GM18870 (cell line): ENCODE measurements around the gene MLX.

Experiments
- ATAC-seq: cut with Tn5 transposase; IDR thresholded peaks from one replicate; pipeline ENCODE4 v1.9.1; 2021; ENCODE audit warnings: moderate library complexity; ENCODE audit not compliant: unreplicated experiment

MLX gene, protein sequence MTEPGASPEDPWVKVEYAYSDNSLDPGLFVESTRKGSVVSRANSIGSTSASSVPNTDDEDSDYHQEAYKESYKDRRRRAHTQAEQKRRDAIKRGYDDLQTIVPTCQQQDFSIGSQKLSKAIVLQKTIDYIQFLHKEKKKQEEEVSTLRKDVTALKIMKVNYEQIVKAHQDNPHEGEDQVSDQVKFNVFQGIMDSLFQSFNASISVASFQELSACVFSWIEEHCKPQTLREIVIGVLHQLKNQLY

DNA sequence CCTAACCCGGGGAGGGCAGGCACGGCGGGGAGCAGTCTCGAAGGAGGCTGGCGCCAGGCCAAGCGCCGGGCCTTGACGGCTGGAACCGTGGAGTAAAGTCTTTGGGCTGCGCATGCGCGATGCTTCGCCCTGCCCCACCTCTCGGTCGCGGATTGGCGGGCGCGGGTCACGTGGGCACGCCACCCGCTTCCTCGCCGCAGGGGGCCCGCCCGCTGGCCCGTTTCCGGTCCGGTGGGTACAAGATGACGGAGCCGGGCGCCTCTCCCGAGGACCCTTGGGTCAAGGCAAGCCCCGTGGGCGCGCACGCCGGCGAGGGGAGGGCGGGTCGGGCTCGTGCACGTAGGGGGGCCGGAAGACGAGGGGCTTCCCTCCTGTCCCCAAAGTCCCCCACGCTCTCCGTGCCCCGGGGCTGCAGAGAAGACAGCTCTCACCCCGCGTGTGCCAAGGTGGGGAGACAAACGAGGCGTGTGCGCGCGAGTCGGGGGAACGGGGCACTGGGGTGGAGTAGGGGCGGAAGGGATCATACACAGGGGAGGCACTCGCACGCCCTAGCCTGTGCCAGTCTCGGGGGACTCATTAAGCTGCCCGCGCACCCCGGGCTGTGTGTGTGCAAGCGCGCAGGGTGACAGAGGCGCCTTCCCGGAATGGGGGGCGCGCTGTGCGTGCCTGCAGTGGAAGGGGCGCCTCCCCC is at the start of gene MLX:
Gene MLX, plus strand, starts transcription at position 218 of the 691 bp plus-strand sequence. Its CDS starts 25 bp downstream, at position 243.
- no peak for ATAC-seq

DNA sequence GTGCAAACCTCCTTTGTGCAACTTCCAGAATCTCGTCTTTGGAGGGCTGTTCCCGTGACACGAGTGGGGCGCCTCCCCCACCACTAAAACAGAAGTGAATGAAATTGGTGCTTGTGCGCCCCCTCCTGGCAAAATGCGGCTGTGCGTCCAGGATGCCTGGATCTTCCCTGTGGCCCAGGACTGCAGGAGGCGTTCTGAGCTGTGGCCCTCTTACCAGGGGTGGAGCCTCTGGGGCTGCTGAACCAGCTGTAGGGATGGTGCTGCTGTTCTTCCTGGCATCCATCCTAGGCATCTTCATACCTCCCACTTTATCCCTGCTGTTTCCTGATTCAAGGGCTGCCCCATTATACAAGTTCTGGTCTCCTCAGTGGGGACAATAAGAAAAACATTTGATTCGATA is 49.4 kb upstream of the MLX start:
- ATAC-seq, result no peak

DNA sequence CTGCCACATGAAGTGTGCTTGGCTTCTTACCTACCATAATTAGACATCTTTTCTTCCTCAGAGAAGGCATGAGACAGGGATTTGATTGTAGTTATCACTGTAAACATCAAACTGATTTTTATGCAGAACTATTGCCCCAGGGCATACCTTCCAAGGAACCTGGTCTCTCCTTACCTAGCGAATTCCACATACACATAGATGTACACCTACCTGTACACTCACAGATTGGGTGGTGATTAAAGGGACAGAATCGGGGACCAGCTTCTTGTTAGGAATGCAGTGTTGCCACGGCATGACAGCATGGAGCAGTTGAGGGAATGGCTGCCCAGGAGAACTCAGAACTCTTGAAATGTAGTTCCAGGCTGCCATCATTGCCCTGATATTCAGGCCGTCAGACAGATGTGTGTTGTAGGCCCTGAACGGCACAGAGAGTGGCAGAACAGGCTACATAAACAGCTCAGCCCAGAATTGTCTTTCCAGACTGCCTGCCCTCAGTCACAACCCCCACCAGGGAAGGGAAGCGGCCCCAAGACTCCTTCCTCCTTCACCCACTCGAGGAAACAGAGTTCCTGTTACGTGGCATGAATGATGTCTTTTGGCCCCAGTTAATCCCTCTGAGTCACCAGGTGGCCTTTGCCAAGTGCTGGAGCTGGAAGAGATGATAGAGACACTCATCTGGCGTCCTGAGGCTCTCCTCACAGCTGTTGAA is 48.7 kb upstream of the MLX start:
- no peak for ATAC-seq

DNA sequence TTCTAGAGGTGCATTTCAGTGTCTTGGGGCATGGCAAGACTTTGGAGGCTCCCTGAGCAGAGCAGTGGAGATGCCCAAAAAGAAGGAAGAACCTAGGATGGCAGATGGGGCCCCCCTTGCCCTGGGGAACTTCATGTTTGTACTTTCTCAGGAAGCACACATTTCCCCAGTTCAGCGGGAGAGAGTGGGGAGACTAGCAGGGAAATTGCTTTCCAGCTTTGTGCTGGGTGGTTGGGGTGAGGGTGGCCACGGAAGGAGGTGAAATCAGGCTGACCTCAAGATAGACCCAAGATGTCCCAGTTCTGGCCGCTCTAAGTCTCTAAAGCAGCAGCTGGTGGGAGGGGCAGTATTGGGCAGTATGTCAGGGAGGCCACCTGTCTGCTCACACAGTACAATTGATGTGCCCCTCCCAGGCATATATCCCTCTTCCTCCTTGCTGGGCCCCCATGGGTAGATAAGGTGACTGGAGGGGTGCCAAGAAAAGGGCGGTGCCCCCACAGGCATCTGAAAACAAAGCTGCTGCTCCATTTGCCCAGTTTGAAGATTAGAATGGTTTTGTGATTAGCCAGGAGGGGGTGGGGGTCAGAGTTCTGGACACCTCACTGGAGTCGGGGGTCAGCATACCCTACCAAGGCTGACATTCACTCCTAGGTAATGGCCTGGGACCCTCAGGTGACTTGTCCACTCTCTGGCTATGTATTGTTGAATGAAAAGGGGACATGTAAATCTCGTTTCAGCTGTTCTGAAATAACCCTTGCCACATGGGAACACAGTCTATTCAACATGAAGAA is 48.0 kb upstream of the MLX start:
- no peak for ATAC-seq

DNA sequence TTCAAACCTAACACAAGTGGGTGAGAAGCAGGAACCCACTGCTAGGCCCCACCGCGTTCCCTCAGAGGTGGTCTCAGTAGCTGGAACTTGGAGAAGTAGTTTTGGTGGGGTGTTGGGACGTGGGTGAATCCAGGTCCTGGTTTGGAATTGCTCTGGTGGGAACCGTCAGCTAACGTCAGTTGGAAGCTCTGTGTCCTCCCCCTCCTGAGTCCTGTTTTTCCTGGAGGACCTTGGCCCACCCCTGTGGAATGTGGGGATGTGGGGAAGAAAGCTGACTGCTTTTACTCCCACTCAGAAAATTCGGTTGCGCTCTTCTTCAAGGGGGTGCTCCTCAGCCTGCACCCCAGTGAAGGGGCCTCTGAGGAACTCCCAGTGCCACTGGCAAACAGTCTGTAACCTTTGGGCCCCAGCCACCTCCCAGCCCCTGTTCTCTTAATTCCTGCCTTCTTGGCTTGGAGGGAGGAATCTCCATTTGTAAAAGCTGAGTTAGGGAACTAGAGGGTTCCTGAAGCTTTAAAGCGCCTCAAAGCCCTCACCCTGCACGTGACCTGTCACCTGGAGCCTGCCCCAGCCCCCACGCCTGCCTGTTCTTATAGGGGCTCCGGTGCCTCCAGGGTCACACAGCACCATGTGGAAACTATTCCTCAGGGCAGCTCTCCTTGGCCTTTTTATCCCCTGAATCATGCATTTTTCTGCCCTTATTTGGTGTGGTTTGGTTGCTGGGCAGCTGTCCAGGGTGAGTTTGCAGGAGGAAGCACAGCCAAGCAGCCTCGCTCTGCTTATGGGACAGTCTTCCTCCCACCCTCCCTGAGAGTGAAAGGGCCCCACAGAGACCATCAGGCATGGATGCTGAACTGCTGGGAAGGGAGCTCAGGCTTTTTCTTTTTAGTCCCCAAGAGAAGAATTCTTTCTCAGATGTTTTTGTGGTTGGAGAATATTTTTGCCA is 47.1 kb upstream of the MLX start:
- no peak for ATAC-seq

DNA sequence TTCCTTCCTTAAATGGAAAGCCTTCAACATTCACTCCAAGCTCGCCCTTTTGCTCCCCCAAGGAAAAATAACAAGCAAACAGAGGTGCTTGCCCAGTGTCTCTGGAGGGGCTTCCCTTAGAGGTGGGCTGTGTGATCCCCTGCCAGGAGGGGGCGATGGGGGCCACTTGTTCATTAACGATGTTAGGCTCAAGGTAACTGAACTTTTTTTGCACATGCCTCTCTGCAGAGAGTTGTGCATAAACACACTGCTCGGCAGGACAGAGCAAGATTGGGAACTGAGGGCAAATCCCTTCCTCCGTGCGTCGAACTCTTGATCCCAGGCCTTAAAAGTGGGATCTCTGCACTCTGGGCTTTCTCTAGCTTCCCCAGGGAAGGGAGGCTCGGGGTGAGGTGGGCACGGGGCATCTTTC is 46.4 kb upstream of the MLX start:
- no peak for ATAC-seq

DNA sequence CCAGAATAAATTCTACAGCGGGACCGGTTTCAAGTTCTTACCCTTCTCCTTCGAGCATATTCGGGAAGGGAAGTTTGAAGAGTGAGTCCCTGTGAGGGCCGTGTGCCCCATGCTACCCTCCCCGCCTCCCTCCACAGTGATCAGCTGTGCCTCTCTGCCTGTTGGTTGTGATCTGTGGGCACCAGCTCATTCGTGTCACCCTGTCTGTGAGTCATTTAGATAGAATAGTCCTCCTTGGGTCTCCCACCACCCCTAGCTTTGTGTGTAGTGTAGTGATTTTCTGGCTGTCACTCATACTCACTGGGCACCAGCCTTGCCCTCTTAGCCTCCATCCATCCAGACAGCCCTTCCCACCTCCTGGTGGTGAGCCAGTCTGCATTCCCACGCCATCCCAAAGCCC is 45.9 kb upstream of the MLX start:
- no peak for ATAC-seq

DNA sequence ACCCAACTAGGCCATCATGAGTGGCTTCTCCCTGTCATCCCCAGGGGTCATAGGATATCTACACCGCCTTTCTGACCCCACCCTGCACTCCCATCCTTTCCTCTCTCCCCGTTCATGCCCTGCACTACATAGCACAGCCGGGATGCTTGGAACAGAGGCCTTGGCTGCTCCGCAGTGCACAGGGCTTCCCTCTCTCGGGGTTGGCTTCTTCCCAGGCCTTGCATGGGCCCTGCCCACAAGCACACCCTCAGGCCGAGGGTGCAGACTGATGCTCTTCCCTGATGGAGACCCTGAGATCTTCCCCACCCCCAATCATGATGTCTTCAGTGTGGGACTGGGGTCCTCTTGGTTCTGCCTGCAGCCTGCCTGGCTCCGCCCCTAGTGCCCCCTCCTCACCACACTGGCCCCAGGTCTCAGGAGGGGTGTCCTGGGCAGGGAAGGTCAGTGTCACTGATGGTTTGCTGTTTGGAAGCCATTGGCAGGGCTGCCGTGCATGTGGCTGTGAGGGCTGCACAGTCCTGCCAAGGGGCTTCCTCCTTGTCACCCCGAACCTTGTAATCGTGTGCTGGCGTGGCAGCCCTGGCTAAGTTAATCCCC is 45.1 kb upstream of the MLX start:
- ATAC-seq, result no peak

DNA sequence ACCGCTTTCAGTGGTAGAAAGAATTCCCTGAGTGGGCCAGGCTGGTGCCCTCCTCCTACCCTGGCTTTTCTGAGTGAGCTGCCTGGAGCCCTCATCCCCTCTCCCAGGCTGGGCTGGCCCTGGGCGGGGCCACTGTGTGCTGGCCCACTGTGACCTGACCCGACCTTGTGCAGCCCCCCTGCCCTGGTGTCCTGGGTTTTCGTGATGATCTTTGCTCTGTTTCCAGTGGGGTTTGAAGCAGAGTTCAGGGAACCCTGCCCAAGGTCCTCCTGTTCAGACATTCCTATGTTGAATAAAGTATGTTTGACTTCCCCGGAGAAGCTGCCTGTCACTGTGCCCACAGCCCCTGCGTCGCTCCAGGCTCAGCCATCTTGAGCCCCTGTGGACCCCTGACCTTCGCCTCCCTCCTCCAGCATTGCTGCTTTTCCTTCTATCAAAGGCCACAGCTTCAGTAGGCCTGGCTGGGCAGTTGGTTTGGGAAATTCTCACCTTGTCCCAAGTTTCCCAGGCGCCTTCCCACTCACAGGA is 44.6 kb upstream of the MLX start:
- no peak for ATAC-seq

DNA sequence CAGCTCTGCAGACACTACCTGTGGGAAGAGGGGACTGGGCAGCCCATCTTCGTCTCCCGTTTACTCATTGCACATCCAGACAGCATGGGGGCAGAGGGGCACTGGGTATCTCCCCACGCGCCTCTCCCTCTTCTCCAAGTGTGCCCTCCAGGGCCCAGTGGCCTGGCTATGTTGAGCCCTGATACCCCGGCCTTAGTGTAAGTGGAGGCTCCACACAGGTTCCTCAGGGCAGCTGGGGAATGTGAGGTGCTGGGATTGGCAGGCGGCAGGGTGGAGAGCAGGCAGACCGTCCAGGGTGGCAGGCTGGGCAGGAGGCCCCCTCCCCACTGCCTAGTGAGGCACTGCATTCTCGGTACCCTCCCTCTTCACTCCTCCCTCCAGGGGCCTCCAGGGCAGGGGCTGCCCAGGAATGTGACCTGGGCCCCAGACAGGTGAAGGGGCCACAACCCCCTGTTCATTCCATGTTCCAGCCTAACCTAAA is 44.1 kb upstream of the MLX start:
- ATAC-seq, result no peak

DNA sequence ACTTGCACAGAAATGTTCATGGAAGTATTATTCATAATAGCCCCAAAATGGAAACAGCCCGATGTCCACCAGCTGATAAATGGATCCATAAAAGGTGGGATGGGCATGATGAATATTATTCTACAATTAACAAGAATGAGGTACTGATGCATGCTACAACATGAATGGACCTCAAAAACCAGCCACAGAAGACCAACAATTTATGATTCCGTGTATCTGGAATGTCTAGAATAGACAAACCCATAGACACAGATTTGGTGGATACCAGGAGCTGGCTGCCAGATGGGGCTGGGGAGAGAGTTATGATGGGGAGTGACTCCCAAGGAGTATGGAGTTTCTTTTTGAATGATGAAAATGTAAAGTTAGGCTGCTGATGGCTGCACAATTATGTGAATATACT is 41.7 kb upstream of the MLX start:
- no peak for ATAC-seq

DNA sequence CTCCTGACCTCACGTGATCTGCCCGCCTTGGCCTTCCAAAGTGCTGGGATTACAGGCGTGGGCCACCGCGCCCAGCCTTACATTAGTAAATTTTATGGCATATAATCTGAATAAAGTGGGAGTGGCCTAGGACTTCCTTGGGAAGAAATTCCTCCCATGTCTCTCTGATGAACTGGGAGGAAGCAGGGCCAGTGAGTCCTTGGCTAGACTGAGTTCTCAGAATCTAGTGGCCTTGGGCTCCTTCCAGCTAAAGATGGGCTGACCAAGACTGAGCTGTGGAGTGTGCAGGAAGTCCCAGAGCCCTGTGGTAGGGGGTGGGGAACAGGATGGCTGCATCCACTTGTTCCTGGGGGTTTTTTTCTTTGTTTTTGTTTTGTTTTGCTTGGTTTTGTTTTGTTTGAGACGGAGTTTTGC is 40.9 kb upstream of the MLX start:
- ATAC-seq, result no peak

DNA sequence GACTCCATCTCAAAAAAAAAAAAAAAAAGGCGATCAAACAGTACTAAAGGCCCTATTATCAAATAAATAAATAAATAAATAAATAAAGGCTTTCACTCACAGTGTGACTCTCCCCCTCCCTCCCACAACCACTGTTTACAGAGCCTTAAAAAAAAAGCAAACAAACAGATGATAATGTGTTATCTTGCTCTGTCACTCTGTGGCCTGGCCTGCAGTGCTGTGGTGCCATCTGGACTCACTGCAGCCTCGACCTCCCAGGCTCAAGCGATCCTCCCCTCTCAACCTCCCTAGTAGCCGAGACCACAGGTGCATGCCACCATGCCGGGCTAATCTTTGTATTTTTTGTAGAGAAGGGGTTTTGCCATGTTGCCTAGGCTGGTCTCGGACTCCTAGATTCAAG is 39.0 kb upstream of the MLX start:
- no peak for ATAC-seq

DNA sequence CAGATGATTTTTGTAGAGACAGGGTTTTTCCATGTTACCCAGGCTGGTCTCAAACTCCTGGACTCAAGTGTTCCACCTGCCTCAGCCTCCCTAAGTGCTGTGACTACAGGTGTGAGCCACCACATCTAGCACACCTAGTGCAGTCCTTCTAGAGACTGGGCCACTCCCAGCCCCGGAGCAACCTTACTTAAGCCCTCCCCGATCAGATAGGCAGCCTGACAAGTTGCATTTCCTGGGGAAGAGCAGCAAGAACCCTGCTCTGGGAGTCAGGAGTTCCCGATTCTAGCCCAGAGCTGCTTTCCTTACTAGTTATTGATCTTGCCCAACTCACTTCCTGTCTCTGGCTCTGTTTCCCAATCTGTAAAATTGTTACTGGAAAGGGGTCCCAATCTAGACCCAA is 37.8 kb upstream of the MLX start:
- ATAC-seq, result no peak

DNA sequence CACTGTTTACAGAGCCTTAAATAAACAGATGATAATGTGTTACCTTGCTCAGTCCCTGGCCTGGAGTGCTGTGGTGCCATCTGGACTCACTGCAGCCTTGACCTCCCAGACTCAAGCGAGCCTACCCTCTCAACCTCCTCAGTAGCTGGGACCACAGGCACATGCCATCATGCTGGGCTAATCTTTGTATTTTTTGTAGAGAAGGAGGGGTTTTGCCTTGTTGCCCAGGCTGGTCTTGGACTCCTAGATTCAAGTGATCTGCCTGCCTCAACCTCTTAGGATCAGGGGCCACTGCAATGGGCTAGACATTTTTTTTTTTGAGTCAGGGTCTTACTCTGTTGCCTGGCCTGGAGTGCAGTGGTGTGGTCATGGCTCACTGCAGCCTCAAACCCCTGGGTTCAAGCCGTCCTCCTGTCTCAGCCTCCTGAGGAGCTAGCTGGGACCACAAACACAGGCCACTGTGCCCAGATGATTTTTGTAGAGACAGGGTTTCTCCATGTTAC is 35.9 kb upstream of the MLX start:
- no peak for ATAC-seq

DNA sequence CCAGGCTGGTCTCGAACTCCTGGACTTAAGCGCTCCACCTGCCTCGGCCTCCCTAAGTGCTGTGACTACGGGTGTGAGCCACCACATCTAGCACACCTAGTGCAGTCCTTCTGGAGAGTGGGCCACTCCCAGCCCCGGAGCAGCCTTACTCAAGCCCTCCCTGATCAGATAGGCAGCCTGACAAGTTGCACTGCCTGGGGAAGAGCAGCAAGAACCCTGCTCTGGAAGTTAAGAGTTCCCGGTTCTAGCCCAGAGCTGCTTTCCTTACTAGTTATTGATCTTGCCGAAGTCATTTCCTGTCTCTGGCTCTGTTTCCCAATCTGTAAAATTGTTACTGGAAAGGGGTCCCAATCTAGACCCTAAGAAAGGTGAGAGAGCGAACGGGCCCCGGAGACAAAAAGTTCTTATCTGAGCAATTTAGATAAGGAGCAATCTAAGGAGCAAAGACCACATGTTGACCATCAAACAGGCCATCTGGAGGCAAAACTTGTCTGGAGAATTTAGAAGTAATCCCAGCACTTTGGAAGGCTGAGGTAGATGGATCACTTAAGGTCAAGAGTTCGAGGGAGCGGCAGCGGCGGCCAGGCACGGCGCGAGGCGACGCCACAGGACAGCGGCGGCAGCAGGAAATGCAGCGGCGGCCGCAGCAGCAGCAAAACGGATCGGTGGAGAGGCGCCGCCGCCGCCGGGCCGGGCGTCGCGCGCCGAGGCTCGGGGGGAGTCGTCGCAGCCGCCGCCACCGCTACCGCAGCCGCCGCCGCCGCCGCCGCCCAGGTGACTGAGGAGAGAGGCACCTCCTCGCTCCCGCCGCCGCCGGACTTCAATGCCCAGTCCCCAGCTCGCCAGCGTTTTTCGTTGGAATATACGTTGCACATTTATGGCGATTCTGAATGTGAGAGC is 35.2 kb upstream of the MLX start:
- no peak for ATAC-seq

DNA sequence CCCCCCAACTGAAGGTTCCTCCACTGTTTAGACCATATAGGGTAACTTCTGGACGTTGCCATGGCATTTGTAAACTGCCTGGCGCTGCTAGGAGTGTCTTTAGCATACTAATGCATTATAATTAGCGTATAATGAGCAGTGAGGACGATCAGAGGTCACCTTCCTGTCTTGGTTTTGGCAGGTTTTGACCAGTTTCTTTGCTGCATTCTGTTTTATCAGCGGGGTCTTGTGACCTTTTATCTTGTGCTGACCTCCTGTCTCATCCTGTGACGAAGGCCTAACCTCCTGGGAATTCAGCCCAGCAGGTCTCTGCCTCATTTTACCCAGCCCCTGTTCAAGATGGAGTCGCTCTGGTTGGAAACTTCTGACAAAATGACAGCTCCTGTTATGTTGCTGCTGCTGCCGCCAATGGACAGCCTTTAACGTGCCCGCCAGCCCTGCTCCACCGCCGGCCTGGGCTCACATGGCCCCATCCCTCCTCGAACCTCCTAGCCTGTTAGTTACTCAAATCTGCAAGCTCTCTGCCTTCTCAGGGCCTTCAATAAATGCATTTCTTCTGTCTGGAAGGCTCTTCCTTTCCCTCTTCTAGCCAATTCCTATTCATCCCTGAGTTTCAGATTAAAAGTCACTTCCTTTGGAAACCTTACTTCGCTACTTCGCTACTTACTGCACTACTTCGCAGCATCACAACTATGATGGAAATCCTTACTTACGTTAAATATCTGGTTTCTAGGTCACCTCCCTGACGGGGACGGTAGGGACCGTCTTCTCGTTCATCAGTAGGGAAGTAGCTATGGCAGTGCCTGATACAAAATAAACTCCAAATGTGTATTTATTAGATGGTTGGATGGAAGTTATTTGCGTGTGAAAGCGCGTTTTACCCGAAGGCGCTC is 31.5 kb upstream of the MLX start:
- ATAC-seq, result peak; percentile 10
